RCC 7860 (cell line): ENCODE measurements around the gene CBFA2T2.

ENCODE experiments used
- DNase-seq: peaks from one replicate; pipeline ENCODE4 v3.0.0-alpha.2; 2015; ENCODE audit warnings: low spot score
- FAIRE-seq: peaks from 2 replicates; lab custom pipeline; 2012; peaks lifted over from hg19 to GRCh38; lab: Jason Lieb, UNC

Gene CBFA2T2

DNA sequence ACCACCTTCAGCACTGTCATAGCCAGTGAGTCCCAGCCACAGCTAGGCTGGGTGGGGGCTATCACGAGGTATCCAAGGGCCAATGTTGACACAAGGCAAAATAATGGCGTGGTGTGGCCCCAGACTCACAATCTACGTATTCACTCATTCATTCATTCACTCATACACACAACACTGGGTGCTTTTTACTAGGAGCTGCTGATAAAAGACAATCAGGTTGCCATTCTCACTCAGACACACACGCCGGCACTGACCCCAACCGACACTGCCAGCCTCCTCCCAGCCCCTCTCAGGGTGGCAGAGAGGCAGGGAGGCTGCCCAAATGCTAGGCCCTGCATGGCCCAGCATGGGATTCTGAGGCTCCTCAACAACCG is 170.8 kb downstream of the CBFA2T2 start:
- FAIRE-seq (no peak), DNase-seq (no peak)

DNA sequence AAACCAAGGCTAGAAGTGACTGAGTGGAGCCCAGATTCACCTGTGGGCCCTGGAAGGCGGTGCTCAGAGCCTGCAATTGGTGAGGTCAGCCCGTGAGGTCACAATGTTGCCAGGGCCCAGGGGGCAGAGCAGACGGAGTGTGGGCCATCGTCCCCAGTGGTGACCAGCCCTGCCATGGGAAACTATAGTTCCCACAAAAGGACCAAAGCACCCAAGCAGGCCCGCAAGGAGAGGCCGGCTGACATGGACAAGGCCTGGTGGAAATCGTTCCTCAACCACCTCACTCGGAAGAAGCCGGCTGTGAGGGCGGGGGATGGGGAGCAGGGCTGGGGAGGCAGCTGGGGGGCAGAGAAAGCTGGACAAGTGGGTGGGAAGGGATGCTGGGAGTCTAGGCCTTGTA is 172.3 kb downstream of the CBFA2T2 start, which contains the start of gene C20orf144:
Gene C20orf144, plus strand, starts transcription at position 156 of the 400 bp plus-strand sequence. Its CDS starts 19 bp downstream, at position 175.
- no peak for DNase-seq
- no peak for FAIRE-seq

DNA sequence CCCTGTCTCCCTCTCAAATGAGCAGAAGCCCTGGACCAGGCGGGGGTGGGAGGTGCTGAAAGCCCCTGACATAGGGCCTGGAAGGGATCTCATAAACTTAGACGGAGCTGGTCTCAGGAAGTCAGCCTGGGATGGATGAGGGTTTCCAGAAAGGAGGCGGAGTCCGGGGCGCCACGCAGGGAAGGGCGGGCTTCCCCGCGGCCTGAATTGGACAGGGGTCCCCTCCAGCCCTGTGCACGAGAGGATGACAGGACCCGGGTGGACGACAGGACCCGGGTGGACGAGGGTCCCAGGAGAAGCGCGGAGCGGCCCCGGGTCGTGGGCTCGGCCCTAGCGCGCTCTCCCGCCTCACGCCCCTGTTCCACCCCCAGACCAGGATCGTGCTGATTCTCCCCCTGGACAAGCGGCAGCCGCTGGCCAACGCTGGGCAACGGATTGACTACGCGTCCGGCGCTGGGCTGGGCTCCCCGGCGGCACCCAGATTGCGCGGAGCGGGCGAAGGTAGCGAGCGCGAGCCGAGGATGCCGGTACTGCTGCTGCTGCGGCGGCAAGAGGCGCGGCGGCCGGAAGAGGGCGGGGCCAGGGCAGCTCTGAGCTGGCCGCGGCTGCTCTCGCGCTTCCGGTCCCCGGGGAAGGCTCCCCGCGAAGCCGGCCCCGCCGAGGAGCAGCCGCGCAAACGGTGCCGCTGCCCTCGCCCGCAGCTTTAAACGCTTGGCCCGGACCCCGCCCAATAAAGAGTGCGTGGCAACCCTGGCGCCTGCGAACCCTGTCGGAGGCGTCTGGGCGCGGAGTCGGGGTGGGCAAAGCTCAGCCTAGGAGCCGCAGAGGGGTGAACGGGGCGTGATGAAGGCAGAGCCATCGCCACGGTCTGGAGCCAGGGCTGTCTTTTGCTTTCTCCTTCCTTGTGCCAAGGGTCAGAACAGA is 173.5 kb downstream of the CBFA2T2 start:
- peak; percentile 71 for DNase-seq
- no peak for FAIRE-seq

DNA sequence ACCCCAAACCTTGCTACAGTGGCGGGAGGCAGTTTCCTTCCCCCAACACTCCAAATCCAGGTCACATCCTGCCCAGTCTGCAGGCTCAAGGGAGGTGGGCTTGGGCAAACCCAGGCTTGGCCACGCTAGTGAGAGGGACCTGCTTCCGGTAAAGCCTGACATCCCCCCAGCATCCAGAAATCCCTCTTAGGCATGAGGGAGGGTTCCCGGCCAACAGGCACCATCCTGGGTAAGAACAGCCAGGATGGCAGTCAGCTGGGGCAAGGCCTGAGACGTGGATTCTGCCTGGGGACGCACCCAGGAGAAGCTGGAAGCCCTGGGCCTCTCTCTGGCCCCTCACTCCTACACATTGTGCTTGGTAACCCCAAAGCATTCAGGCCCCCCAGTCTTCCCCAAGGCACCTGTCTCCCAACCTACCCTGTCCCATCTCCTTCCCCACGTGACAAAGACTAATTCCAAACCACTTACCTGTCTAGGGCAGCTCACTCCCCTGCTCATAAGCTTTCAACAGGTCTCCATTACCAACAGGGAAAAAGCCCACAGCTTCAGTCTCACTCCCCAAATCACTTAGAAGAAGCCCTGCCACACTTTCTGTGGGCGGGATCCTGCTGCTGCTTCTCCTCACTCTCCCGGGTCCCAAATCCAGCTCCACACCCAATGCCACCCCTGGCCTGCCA is 174.3 kb downstream of the CBFA2T2 start:
- DNase-seq (no peak), FAIRE-seq (no peak)

DNA sequence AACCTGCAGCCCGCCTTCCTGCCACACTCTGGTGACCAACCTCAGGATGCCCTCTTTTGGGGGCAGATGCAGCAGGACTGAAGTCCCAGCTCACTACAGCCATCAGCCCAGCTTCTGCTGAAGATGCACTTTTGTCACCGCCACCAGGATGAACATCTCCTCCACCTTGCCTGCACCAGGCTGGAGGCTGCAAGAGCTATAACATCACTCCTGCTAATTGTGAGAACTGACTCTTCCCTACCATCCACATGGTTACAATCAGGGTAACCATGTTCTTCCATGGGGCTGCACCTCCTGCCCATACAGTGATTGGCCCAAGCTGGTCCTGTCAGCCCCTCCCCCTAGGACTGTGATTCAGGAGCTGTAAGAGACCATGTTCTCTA is 174.9 kb downstream of the CBFA2T2 start:
- FAIRE-seq (no peak), DNase-seq (no peak)

DNA sequence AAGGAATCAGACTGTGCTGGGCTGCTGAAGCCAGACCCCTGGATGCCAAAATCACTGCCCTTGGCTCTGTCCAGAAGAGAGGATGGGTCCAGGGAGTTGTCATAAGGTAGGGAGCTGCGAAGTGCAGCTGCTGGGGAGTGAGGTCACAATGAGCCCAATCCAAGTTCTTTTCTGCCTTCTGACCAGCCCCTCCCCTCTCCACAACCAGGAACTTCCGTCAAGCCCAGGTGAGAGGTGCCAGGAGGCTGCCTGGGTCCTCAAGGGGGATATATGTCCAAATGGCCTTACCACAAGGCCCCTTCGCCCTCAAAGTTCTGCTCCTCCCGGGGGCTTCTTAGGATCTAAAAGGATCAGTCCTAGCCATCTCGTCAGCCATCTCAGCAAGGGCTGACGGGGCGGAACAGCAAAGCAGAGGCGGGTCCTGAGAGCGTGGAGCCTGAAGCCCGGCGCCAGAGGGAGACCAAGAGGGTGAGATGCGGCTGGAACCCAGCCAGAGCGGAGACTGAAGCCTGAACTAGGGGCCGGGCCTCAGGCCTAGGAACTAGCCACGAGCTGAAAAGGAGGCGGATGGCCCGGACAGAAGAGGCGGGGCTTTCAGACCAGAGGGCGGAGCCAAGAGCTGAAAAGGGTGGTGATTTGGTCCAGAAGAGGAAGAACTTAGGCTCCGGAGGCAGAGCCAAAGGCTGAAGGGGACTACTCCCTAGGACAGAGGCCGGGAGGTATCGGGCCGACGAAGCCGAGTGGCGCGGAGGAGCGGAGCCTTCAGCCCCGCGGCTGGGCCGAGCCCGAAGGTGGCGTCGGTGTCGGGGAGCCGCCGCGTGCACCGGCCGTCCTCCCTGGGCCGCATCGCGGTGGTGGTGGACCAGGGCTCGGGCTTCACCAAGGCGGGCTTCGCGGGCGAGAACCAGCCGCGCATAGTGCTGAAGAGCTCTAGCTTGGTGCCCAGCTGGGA is 176.7 kb downstream of the CBFA2T2 start, which contains the start of gene ACTL10:
Gene ACTL10, plus strand, starts transcription at position 651 of the 952 bp plus-strand sequence. CDS start 555 bp downstream, outside the sequence.
- FAIRE-seq = peak; percentile 93

DNA sequence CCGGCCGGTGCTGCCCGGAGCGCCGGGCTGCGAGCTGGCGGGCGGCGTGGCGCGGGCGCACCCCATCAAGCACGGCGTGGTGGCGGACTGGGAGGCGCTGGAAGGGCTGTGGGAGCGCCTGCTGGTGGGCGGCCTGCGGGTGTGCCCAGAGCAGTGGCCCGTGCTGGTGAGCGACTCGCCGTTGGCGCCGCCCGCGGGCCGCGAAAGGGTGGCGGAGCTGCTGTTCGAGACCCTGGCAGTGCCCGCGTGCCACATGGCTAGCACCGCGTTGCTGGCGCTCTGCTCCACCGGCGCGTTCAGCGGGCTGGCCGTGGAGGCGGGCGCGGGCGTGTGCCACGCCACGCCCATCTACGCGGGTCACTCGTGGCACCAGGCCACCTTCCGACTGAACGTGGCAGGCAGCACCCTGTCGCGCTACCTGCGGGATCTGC is 177.4 kb downstream of the CBFA2T2 start:
- DNase-seq = no peak

More for the DNA sequence above, 176.7 kb downstream of the CBFA2T2 start, which contains the start of gene ACTL10:
- peak; percentile 99 for DNase-seq

DNA sequence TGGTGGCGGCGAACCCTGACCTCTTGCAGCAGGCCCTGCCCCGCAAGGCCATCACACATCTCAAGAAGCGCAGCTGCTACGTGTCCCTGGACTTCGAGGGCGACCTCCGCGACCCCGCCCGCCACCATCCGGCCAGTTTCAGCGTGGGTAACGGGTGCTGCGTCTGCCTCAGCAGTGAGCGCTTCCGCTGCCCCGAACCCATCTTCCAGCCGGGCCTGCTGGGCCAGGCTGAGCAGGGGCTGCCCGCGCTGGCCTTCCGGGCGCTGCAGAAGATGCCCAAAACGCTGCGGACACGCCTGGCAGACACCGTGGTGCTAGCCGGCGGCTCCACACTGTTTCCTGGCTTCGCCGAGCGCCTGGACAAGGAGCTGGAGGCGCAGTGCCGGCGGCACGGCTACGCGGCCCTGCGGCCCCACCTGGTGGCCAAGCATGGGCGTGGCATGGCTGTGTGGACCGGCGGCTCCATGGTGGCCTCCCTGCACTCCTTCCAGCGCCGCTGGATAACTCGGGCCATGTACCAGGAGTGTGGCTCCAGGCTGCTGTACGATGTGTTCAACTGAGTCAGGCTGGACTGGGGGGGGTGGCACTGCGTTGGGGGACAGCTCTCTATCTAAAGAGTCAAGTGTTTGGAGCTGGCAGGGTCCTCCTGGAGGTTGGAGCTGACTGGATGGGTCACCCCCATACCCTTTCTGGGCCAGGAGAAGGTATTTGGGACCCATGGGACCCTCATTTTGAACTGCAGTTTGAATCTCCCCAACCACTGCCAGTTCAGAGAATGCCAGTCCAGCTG is 178.0 kb downstream of the CBFA2T2 start:
- FAIRE-seq = no peak

More for the DNA sequence above, 177.4 kb downstream of the CBFA2T2 start:
- no peak for FAIRE-seq

DNA sequence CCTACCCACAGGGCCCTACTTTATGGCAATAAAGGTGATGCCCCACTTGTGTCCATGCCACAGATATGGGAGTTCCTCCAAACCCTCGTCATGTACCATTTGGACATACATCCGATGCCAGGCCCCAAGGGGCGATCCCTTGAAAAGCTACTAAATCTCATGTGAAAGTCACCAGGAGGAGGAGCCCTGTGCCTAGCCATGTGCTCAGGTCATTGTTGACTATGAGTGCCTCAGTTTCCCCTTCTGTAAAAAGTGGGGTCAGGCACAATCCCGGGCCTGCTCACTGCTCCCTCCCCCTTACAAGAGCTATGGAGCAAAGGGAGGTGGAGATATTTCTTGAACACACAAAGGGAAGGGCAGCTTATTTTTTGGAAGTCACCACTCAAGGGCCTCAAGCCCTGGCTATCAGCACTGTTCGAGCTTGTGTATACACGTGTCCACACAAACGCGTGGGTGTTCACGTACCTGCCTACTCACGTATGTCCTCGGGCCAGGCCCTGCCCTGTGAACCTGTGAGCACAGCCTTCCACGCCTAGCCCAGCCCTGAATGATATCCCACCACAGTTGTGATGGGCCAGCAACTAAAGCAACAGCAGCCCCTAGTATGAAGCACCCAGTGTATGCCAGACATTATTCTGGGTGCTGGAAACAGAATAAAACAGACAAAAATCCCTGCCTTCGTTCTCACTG is 178.7 kb downstream of the CBFA2T2 start:
- DNase-seq (no peak), FAIRE-seq (no peak)

More for the DNA sequence above, 178.0 kb downstream of the CBFA2T2 start:
- DNase-seq = peak; percentile 52

DNA sequence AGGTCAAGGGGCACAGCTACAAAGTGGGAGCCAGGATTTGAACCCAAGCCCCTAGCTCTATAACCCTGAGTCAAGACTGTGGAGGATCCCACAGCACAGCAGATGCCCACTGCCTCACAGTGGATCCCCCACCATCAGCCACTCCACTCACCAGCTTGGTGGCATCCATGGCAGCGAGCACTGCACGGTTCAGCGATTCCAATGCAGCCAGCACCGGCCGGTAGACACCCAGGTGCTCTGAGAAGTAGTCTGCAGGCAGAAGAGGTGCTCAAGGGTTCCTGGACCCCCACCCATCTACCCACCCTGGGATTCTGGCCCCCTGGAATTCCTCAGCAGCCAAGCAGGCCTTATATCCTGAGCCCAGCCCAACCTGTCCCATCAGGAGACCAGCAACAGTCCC is 179.3 kb downstream of the CBFA2T2 start:
- DNase-seq (no peak), FAIRE-seq (no peak)

DNA sequence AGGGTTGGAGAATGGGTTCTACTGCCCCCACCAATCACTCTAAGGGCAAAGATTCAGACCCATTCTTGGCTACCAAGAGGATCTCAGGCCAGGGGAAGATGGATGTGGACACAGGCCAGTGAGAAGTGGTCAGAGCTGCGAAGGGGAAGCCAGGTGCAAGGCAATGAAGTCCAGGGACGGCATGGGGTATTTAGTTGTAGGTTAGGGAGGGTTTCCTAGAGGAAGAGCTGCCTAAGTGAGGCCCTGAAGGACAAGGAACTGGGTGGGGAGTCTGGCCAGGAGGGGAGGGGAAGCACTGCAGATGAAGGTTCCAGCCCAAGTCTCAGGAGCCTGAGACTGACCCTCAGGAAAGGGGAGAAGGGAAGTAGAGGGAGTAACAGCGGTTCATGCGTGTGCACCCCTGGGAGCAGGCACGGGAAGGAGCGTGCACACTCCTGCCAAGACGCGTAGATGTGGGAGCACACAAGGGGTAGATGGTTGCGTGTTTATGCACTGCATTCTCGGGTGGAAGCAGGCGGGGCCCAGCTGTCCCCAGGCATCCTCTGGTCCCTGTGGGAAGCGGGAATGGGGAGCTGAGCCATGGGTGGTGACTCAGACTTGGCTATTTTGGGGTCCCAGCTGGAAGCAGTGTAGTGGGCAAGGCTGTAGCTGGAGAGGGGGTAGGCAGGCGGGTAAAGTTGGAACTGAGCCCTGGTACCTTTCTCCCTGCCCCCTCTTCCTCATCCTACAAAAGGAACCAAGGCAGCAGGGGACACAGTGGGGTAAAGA is 180.2 kb downstream of the CBFA2T2 start:
- DNase-seq = no peak
- no peak for FAIRE-seq

DNA sequence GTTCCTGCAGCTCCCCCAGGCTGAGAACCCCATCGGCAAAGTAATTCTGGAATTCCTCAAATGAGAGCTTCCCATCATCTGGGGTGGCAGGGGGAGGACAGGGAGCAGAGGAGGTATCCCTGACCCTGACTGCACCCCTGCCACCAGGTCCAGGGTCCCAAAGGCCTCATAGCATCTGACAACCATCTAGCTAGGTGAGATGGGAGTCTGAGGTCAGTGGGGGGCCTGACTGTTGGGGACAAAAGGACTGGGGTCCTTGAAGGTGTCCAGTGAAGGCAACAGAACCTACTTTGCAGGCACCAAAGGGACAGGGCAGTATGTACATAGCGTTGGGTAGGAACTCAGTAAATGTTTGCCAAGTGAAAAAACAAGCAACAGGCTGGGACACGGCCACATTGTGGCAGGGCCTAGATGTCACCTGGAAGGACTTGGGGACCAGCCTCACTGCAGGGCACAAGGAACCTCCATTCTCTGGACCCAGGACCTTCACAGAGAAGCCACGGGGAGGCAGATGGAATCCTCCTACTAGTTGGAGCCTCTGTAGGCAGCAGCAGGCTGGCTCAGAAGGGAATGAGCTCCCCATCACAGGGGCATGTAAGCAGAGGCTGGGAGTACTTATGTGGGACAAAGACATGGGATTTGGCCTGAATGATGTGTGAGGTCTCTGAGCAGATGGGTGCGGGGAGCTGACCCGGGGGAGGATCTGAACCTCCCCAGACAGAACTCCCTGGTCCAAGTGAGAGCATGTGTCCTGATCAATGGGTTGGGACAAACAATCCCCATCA is 181.0 kb downstream of the CBFA2T2 start:
- DNase-seq = no peak

DNA sequence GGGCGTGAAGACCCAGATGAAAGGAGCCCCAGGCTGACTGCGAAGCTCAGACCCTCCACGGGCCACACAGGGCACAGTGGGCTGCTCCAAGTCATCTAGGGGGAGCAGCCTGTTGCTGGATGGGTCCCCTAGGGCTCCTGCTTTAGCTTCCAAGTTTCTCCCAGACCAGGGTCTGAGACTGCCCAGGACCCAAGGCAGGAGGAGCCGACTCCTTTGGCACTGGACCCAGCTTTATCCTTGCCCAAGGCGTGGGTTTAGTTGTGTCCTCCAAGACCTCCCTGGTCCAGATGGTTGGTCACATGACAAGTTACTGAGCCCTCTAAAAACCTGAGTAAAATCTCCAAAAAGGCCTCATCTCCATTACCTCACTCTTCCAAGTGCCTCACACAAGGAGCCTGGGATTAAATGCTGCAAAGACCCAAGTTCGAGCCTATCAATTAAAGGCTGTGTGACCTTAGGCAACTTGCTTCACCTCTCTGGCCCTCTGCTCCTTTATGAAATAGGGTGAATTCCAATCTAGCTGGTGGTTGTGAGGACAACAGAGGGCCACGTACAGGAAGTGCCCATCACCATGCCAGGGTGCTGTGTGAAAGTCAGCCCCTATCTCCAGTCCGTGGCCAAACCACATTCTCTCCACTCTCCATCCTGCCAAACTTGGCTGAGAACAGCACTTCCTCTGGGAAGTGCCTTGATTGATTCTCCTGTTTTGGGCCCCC is 181.8 kb downstream of the CBFA2T2 start:
- FAIRE-seq = no peak
- no peak for DNase-seq

More for the DNA sequence above, 181.0 kb downstream of the CBFA2T2 start:
- no peak for FAIRE-seq

DNA sequence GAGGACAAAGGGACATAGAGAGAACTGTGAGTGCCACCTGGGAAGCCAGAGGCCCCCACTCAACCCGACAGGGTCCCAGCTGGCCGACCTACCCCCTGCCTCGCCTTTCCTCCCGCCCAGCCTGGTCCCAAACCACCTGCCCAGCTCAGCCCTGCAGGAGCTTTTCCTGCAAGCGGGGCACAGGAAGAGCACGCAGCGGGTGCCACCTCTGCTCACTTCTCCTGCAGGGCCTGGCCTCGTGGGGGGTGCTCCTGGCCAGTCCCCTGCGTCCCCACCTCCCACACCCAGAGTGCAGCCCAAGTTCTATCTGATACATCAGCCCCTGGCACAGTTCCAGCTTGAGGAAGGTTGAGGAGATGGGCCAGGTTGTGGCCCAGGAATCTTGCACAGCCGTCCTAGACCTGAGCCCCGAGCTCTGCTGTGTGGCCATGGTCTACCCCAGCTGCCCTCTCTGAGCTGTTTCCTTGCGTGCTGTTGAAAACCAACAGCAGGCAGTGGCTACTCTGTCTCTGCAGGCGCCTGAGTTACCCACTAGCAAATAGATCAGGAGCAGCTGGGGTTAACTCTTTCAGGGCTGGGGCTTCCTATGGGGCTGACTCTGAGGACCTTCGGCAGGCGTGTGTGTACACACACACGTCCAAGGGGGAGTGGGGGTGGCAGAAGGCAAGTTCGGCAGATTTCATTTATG is 182.7 kb downstream of the CBFA2T2 start:
- no peak for DNase-seq
- FAIRE-seq = no peak

DNA sequence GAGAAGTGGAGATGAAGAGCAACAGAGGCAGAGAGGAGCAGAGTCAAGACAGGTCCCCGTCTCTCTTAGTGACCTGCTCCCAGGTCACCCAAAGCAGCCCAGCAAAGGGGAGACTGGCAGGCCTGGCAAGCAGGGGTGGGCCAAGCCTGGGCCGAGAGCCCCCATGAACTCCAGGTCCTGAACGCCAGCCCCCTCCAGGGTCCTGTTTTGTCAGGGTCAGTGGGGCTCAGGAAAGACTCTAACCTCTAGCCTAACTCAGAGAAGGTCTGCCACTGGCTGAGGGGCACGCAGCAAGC is 183.2 kb downstream of the CBFA2T2 start:
- FAIRE-seq (no peak), DNase-seq (no peak)

DNA sequence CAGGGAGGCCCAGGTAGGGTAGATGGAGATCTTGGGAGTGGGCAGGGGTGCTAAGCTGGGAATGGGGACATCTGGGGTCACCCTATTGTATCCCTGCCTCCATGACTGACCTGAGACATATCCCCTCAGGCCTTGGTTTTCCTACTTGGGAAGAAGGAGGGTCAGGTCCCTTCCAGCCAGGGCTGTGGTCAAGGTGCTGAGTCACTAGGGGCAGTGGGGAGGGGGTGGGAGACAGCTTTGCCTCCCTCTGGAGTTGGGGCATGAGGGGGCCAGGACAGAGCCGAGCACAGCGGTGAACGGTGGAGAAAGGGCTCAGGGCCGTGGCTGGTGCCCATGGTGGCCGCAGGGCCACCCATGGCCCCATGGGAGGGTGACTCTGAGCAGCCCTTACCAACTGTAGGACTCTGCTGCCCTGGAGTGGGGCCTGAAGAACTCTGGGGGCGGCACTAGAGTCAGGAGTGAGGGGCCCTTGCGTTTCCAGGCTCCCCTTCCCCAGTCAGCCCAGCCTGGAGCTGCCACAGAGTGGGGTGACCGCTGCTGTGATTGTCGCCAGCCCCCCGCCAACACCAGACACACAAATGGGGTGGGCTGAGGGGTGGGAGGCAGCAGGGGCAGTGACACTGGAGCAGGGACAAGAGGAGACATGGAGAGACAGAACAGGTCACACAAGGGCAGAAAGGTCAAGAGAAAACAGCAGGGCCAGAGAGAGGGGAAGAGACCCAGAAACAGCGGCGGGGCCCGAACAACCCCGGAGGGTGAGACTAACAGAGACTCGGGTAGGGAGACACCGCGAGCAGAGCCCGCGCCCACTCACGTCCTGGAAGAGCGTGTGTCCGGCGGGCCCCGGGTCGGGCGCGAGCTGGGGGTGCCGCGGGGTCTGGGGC is 183.8 kb downstream of the CBFA2T2 start:
- FAIRE-seq = no peak
- DNase-seq = peak; percentile 50
